ENCODE results near the gene NAT9. TPM values are rescaled to one million over a fixed set of nuclear protein-coding genes. Genes with fewer than 3 reads are reported as not detected.

Gene NAT9
- total and polyA plus RNA-seq, 2 donors (not counting 1 experiment from before 2014, with no cell fraction given): 66.6 to 73.6 TPM

- 99% methylated on average over 8 of the region's 16 CpGs for WGBS (ENCODE audit: insufficient coverage)
- TF ChIP-seq CTCF (IDR thresholded peaks at IDR 0.05) (no peak), EZH2 (IDR thresholded peaks at IDR 0.05; ENCODE audit: borderline replicate concordance, insufficient read depth, low read depth, low read length, poor library complexity, severe bottlenecking) (no peak)
- Histone ChIP-seq H3K27ac (ENCODE audit: low read length in 2 of 2) (no peak overlapping the region), H3K9ac (ENCODE audit: low read length) (no peak overlapping the region), H3K4me2 (replicated peaks; ENCODE audit: low read depth, low read length, poor library complexity, severe bottlenecking) (no peak overlapping the region), H3K4me3 (ENCODE audit: control extremely low read depth in 1 of 5, extremely low read depth in 1 of 5, insufficient read depth in 1 of 5, low read depth in 2 of 5, low read length in 4 of 5) (no peak overlapping the region), H4K20me1 (ENCODE audit: control insufficient read depth, insufficient read depth, low read length, poor library complexity, severe bottlenecking) (no peaks in the 10 kb centered on the region), H3K79me2 (ENCODE audit: control insufficient read depth, insufficient read depth, low read length) (no peaks in the 10 kb centered on the region), H3K4me1 (ENCODE audit: control insufficient read depth in 2 of 2, insufficient read depth in 2 of 2, low read length in 2 of 2) (no peaks in the 10 kb centered on the region), H3K9me3 (ENCODE audit: control extremely low read depth in 1 of 3, control insufficient read depth in 2 of 3, insufficient read depth in 1 of 3, low read length in 2 of 3) (no peaks in the 10 kb centered on the region), H3K36me3 (replicated peaks in 1 of 2; ENCODE audit: control extremely low read depth in 1 of 2, control insufficient read depth in 1 of 2, extremely low read depth in 1 of 2, insufficient read depth in 2 of 2, low read length in 1 of 2) (peaks cover 0 to 8% of the 10 kb centered on the region in 2 experiments), H3K27me3 (replicated peaks in 1 of 4; ENCODE audit: control extremely low read depth in 1 of 4, control insufficient read depth in 3 of 4, insufficient read depth in 4 of 4, low read length in 3 of 4) (no peaks in the 10 kb centered on the region), H2AFZ (ENCODE audit: insufficient read depth, low read depth, low read length, poor library complexity, severe bottlenecking) (no peak overlapping the region)
- Mint-ChIP-seq H3K9me3 (ENCODE audit: insufficient read depth) (no peaks in the 10 kb centered on the region), H3K27ac (no peak overlapping the region), H3K27me3 (no peaks in the 10 kb centered on the region), H3K4me1 (peaks cover 1% of the 10 kb centered on the region), H3K4me3 (no peak overlapping the region)
- intact Hi-C loops (cut with micrococcal nuclease): no loop called here
- DNase-seq: no peak
- POLR2A ChIA-PET: interaction anchor here (0.6 kb wide), 1 partner anchor 914 kb away, joined by 6 read pairs; no protein-coding TSS in a partner anchor
- ATAC-seq (ENCODE audit: low read depth): no peak
- CTCF ChIA-PET: no interaction called here
Measured at GRCh38 chr17:74819801-74820436, 43.8 kb upstream of the NAT9 start.

- H3K27ac ChIP-seq (ENCODE audit: low read length in 2 of 2): no peak overlapping the region
- Mint-ChIP-seq H3K9me3 (ENCODE audit: insufficient read depth) (no peaks in the 10 kb centered on the region), H3K27me3 (no peaks in the 10 kb centered on the region), H3K27ac (no peak overlapping the region), H3K4me1 (peaks cover 1% of the 10 kb centered on the region), H3K4me3 (no peak overlapping the region)
- no peaks in the 10 kb centered on the region for H3K9me3 ChIP-seq (ENCODE audit: control extremely low read depth in 1 of 3, control insufficient read depth in 2 of 3, insufficient read depth in 1 of 3, low read length in 2 of 3)
- no peak overlapping the region for H3K4me3 ChIP-seq (ENCODE audit: control extremely low read depth in 1 of 5, extremely low read depth in 1 of 5, insufficient read depth in 1 of 5, low read depth in 2 of 5, low read length in 4 of 5)
- H3K36me3 ChIP-seq (replicated peaks in 1 of 2; ENCODE audit: control extremely low read depth in 1 of 2, control insufficient read depth in 1 of 2, extremely low read depth in 1 of 2, insufficient read depth in 2 of 2, low read length in 1 of 2): peaks cover 0 to 5% of the 10 kb centered on the region in 2 experiments
- no peaks in the 10 kb centered on the region for H4K20me1 ChIP-seq (ENCODE audit: control insufficient read depth, insufficient read depth, low read length, poor library complexity, severe bottlenecking)
- H3K9ac ChIP-seq (ENCODE audit: low read length): no peak overlapping the region
- WGBS (ENCODE audit: insufficient coverage): 96% methylated on average over 13 of the region's 16 CpGs
- DNase-seq: no peak
- H3K27me3 ChIP-seq (replicated peaks in 1 of 4; ENCODE audit: control extremely low read depth in 1 of 4, control insufficient read depth in 3 of 4, insufficient read depth in 4 of 4, low read length in 3 of 4): no peaks in the 10 kb centered on the region
- H3K79me2 ChIP-seq (ENCODE audit: control insufficient read depth, insufficient read depth, low read length): no peaks in the 10 kb centered on the region
- no peak overlapping the region for H3K4me2 ChIP-seq (replicated peaks; ENCODE audit: low read depth, low read length, poor library complexity, severe bottlenecking)
- POLR2A ChIA-PET: interaction anchor here (0.6 kb wide), 1 partner anchor 121 kb away, joined by 7 read pairs; no protein-coding TSS in a partner anchor
- ATAC-seq (ENCODE audit: low read depth): no peak
- intact Hi-C loops (cut with micrococcal nuclease): no loop called here
- CTCF ChIA-PET: interaction anchor here (0.6 kb wide), 1 partner anchor 588 kb away, joined by 3 read pairs; no protein-coding TSS in a partner anchor
- no peak overlapping the region for H2AFZ ChIP-seq (ENCODE audit: insufficient read depth, low read depth, low read length, poor library complexity, severe bottlenecking)
- no peaks in the 10 kb centered on the region for H3K4me1 ChIP-seq (ENCODE audit: control insufficient read depth in 2 of 2, insufficient read depth in 2 of 2, low read length in 2 of 2)
- no peak for TF ChIP-seq CTCF (IDR thresholded peaks at IDR 0.05)
- no peak for TF ChIP-seq EZH2 (IDR thresholded peaks at IDR 0.05; ENCODE audit: borderline replicate concordance, insufficient read depth, low read depth, low read length, poor library complexity, severe bottlenecking)
Measured at GRCh38 chr17:74818291-74818938, 42.3 kb upstream of the NAT9 start.

All from B cell (primary cell).